AG04450 (cell line): ENCODE measurements around the gene CSNK1D. TPM values are rescaled to one million over a fixed set of nuclear protein-coding genes. Genes with fewer than 3 reads are reported as not detected.

Experiments
- CTCF ChIA-PET: fragments of 300-600, 350-600 bp; formaldehyde crosslinking; extraction: SDS; loops from one replicate; lab custom pipeline; 2022; ENCODE audit warnings: antibody characterized with exemption, inconsistent platforms; lab: Charles Lee
- POLR2A ChIA-PET: fragments of 350-600 bp; formaldehyde crosslinking; extraction: SDS; loops from one replicate; lab custom pipeline; 2021; ENCODE audit warnings: antibody characterized with exemption, inconsistent platforms; lab: Yijun Ruan, JAX
- DNase-seq: peaks from one replicate; pipeline ENCODE4 v3.0.0-alpha.2; 2011; ENCODE audit warnings: low read depth, low spot score
- H3K27ac ChIP-seq: one replicate; pipeline ENCODE4 v1.5.1; 2012; ENCODE audit warnings: low read depth, low read length, control low read depth
- H3K27me3 ChIP-seq: one replicate; pipeline ENCODE4 v1.6.0; 2012; ENCODE audit warnings: low read length; ENCODE audit not compliant: control insufficient read depth, insufficient read depth
- H3K4me3 ChIP-seq: 2 replicates; pipeline ENCODE4 v1.5.1; 2011; ENCODE audit warnings: mild to moderate bottlenecking, low read depth, low read length, control low read depth
- H3K9me3 ChIP-seq: 2 replicates; pipeline ENCODE4 v1.5.1; 2012; ENCODE audit warnings: low read length; ENCODE audit not compliant: control insufficient read depth, insufficient read depth
- polyA plus RNA-seq: library from polyadenylated mRNA; depleted of rRNA; stranded (reverse); fragments of >200 nt; gene quantifications from 2 replicates; pipeline ENCODE4 v1.2.3, GENCODE V29; 2011
- TF ChIP-seq, protein P1 (sequence below): IDR thresholded peaks from 2 replicates; pipeline ENCODE4 v1.5.1; 2011; ENCODE audit warnings: low read depth, low read length, control low read depth, inconsistent platforms

Gene CSNK1D
- polyA plus RNA-seq, 1 experiment, result 74.4 TPM

DNA sequence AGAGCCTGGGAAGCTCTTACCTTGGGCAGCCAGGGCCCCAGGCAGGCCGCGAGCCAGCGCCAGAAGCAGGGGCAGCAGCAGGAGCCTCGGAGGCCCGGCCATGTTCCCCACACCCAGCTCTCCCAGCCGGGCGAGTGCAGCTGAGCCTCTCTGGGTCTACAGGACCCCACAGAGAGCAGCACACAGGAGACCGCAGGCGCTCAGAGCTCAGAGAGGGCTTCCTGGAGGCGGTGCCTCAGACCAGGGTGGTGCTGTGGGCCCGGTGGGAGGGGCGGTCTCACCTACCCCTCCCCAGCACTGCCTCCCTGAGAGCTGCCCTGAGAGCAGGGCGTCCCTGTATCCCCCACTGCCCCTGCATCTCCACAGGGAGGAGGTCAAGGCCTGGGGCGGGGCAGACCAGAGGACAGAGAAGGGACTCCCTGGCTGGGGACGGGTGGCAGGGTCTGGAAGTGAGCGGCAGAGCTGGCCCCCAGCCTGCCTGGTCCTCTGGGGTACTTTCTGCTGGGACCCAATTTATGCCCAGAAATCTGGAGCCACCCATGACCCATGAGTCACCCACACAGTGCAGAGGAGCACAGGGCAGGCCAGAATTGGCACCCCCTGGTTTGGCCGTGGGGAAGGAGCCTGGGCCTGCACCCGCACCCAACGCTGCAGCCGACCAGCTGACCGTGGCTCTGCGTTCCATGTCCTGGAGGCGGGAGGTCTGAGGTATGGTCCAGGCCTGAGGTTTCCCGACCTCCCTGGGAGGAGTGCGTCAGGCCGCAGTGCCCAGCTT is 44.1 kb upstream of the CSNK1D start, which contains the start of gene CD7:
TSS of gene CD7 (minus strand) at position 215 of the 775 bp plus-strand sequence. CDS start at position 102, 113 bp downstream.
- TF ChIP-seq, protein P1, sequence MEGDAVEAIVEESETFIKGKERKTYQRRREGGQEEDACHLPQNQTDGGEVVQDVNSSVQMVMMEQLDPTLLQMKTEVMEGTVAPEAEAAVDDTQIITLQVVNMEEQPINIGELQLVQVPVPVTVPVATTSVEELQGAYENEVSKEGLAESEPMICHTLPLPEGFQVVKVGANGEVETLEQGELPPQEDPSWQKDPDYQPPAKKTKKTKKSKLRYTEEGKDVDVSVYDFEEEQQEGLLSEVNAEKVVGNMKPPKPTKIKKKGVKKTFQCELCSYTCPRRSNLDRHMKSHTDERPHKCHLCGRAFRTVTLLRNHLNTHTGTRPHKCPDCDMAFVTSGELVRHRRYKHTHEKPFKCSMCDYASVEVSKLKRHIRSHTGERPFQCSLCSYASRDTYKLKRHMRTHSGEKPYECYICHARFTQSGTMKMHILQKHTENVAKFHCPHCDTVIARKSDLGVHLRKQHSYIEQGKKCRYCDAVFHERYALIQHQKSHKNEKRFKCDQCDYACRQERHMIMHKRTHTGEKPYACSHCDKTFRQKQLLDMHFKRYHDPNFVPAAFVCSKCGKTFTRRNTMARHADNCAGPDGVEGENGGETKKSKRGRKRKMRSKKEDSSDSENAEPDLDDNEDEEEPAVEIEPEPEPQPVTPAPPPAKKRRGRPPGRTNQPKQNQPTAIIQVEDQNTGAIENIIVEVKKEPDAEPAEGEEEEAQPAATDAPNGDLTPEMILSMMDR, result no peak
- ChIA-PET CTCF (no interaction called here), POLR2A (no interaction called here)
- H3K27ac ChIP-seq, result no peak within 1 kb of the TSS
- peaks cover 41% of the 10 kb centered on the region for H3K27me3 ChIP-seq
- H3K4me3 ChIP-seq, result no peak within 1 kb of the TSS
- no peak for DNase-seq
- H3K9me3 ChIP-seq, result peaks cover 32% of the 10 kb centered on the region

DNA sequence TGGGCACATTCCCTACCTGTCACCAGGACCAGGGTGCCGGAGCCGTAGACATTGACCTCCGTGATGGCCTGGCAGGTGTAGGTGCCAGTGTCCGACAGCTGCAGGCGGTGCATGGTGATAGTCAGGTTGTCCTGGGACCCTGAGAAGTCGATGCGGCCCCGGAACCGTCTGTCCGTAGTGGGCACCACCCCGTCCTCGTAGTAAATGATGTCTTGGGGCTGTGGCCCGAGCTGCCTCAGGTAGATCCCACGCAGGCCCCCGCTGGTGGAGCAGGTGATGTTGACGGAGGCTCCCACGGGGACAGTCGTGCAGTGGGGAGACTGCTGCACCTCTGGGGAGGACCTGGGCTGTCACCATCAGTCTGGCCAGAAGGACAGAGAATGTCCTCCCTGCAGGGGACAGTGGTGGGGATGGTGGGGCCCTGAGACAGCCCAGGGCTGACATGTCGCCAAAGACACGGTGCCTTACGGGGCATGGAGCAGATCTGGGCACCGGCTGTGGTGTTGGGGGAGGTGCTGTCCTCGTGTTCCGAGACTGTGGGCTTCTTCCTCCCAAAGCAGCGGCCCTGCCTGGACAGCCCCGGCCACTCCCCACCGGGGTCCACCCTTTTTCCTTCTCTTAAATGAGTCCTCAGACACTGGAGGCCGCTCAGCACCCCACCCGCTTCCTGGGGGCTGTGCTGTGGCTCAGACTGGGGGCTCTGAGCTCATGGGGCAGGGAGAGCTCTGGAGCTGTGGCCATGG is 43.3 kb upstream of the CSNK1D start:
- ChIA-PET POLR2A (no interaction called here), CTCF (no interaction called here)
- H3K9me3 ChIP-seq, result peaks cover 32% of the 10 kb centered on the region
- no peak overlapping the region for H3K27ac ChIP-seq
- TF ChIP-seq, protein P1, result no peak
- no peak for DNase-seq
- H3K27me3 ChIP-seq, result peaks cover 41% of the 10 kb centered on the region
- H3K4me3 ChIP-seq, result no peak overlapping the region

DNA sequence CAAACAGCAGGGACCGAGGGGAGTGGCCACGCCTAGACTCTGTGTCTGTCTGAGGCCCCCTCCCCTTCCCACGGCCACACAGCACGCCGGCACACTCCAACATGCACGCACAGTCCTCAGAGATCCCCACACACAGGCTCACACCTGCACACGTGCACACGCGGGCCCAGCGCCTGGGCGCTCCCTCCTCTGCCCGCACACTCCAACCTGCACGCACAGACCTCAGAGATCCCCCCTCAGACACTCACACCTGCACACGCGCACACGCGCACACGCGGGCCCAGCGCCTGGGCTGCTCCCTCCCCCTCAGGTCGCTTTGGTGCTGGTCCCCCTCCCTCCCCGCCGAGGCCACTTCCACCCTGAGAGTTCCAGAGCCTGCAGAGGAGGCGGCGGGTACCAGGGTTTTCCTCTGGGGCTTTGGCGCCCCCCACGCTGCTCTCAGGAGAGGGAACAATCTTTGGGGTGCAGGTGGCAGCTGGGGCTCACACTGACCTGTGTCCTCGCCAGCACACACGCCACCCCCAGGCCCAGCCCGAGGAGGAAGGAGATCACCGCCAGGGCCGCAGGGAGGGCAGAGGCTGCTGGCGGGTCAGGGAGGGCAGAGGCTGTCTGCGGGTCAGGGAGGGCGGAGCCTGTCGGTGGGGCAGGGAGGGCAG is 42.3 kb upstream of the CSNK1D start:
- DNase-seq, result no peak
- Histone ChIP-seq H3K27ac (no peak overlapping the region), H3K4me3 (no peak overlapping the region), H3K9me3 (peaks cover 32% of the 10 kb centered on the region), H3K27me3 (peaks cover 41% of the 10 kb centered on the region)
- POLR2A ChIA-PET, result no interaction called here
- TF ChIP-seq, protein P1, result no peak
- CTCF ChIA-PET, result no interaction called here

- TF ChIP-seq, protein P1, result no peak
- Histone ChIP-seq H3K27ac (no peak overlapping the region), H3K27me3 (peaks cover 47% of the 10 kb centered on the region), H3K9me3 (peaks cover 28% of the 10 kb centered on the region), H3K4me3 (no peak overlapping the region)
- DNase-seq, result no peak
- ChIA-PET POLR2A (no interaction called here), CTCF (no interaction called here)
These were observed 41.5 kb upstream of the CSNK1D start for GRCh38 chr17:82314727-82315605.
